ENCODE measurements around the gene DENND1A.

The DENND1A gene

DNA sequence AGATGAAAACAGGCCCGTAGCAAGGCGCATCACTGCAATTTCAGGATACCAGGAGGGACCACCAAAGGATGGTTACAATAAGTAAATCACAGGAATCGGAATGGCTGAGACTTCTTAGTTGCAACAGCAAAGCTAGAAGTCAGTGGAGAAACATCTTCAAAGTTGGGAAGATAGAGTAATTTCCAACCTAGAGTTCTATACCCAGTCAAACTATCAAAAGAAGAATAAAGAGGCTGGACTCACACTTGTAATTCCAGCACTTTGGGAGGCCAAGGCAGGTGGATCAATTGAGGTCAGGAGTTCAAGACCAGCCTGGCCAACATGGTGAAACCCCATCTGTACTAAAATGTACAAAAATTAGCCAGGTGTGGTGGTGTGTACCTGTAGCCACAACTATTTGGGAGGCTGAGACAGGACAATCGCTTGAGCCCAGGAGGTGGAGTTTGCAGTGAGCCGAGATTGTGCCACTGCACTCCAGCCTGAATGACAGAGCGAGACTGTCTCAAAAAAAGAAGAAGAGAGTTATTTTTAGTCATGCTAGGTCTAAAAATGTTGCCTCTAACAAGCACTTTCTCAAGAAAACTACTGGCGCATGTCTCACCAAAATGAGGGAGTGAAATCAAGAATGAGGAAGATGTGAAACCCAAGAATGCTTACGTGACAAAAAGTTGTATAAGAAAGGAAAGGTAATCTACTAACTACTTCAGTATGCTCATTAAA lies 267.7 kb downstream of the DENND1A start:
- TF ChIP-seq TAF1 (IDR thresholded peaks at IDR 0.05; ENCODE audit: borderline replicate concordance, insufficient read depth, low read length) (no peak), FOXP2 (optimal IDR thresholded peaks at IDR 0.05; ENCODE audit: borderline replicate concordance, extremely low read depth, extremely low read length, insufficient read depth) (no peak), POLR2AphosphoS5 (IDR thresholded peaks at IDR 0.05; ENCODE audit: low read depth, low read length) (no peak), SIN3A (IDR thresholded peaks at IDR 0.05; ENCODE audit: borderline replicate concordance, insufficient read depth, low read length) (no peak)
- TF ChIP-seq, protein P1, sequence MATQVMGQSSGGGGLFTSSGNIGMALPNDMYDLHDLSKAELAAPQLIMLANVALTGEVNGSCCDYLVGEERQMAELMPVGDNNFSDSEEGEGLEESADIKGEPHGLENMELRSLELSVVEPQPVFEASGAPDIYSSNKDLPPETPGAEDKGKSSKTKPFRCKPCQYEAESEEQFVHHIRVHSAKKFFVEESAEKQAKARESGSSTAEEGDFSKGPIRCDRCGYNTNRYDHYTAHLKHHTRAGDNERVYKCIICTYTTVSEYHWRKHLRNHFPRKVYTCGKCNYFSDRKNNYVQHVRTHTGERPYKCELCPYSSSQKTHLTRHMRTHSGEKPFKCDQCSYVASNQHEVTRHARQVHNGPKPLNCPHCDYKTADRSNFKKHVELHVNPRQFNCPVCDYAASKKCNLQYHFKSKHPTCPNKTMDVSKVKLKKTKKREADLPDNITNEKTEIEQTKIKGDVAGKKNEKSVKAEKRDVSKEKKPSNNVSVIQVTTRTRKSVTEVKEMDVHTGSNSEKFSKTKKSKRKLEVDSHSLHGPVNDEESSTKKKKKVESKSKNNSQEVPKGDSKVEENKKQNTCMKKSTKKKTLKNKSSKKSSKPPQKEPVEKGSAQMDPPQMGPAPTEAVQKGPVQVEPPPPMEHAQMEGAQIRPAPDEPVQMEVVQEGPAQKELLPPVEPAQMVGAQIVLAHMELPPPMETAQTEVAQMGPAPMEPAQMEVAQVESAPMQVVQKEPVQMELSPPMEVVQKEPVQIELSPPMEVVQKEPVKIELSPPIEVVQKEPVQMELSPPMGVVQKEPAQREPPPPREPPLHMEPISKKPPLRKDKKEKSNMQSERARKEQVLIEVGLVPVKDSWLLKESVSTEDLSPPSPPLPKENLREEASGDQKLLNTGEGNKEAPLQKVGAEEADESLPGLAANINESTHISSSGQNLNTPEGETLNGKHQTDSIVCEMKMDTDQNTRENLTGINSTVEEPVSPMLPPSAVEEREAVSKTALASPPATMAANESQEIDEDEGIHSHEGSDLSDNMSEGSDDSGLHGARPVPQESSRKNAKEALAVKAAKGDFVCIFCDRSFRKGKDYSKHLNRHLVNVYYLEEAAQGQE (IDR thresholded peaks at IDR 0.05; ENCODE audit: insufficient read depth in 1 of 2, low read depth in 2 of 2, low read length in 2 of 2): no peak

DNA sequence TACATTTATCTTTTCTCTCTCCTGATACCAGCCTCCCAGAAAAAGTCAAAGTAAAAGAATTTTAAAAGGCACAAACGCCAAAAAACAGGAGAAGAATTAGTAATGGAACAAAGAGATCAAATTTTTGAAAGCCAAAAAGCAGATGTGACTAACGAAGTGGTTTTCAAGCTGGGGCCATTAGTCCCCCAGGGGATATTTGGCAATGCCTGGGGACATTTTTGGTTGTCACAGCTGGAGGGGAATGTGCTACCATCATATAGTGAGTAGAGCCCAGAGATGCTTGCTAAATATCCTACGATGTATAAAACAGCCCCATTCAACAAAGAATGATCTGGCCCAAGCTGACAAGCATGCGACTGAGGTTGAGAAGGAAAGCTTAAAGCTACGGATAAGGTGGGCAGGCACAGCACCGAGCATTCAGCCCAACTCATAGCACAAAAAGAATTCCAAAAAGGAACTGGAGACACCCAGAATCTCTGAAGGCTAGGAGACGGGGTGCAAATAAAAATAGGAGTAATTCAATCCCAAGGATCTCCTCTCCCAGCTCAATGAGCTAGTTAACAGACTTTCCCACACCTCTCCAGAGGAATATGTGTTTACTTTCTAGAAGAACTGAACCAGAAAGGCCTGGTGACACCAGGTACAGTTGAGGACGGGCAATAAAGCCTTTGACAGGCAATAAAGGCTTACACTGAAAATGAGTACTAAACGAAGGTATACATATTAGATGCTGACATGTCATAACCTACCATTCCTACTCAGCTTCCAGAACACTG lies 269.0 kb downstream of the DENND1A start:
- TF ChIP-seq TAF1 (IDR thresholded peaks at IDR 0.05; ENCODE audit: borderline replicate concordance, insufficient read depth, low read length) (no peak), FOXP2 (optimal IDR thresholded peaks at IDR 0.05; ENCODE audit: borderline replicate concordance, extremely low read depth, extremely low read length, insufficient read depth) (no peak), SIN3A (IDR thresholded peaks at IDR 0.05; ENCODE audit: borderline replicate concordance, insufficient read depth, low read length) (no peak), POLR2AphosphoS5 (IDR thresholded peaks at IDR 0.05; ENCODE audit: low read depth, low read length) (no peak)
- TF ChIP-seq, protein P1 (IDR thresholded peaks at IDR 0.05; ENCODE audit: insufficient read depth in 1 of 2, low read depth in 2 of 2, low read length in 2 of 2): no peak

DNA sequence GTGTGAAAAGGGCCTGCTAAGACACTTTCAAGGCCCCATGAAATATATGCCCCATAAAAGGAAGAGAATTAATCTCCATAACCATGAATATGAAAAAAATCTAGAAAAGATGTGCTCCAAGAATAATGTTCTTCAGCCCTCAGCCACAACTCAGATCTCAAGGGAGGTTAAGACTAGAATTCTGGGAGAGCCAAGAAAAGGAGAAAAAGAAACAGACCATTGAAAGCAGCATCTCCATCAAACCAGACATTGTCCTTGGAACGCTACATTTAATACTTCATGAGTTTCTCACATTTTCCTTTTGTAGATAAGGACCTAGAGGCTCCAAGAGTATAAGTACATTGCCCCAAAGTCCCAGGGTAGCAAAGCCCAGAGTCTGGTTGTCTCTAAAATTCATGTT lies 270.6 kb downstream of the DENND1A start:
- TF ChIP-seq, protein P1 (IDR thresholded peaks at IDR 0.05; ENCODE audit: insufficient read depth in 1 of 2, low read depth in 2 of 2, low read length in 2 of 2): no peak
- TF ChIP-seq FOXP2 (optimal IDR thresholded peaks at IDR 0.05; ENCODE audit: borderline replicate concordance, extremely low read depth, extremely low read length, insufficient read depth): no peak
- no peak for TF ChIP-seq POLR2AphosphoS5 (IDR thresholded peaks at IDR 0.05; ENCODE audit: low read depth, low read length)
- no peak for TF ChIP-seq TAF1 (IDR thresholded peaks at IDR 0.05; ENCODE audit: borderline replicate concordance, insufficient read depth, low read length)
- no peak for TF ChIP-seq SIN3A (IDR thresholded peaks at IDR 0.05; ENCODE audit: borderline replicate concordance, insufficient read depth, low read length)

DNA sequence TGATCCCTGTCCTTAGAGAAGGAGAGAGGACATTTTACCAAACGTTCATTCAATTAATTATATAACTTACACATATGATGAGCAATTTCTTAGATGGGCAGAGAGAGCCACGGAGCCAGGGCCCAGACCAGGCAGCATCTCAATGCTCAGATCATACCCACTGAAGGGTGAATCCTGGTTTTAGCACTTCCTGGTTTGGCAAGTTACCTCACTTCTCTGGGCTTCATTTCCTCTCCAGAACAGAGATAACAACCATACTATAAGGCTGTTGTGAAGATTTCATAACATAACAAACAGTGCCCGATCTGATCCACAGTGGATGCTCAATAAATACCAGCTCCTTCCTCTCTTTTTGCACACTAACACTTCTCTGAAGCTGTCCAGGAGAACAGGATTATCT lies 271.1 kb downstream of the DENND1A start:
- TF ChIP-seq FOXP2 (optimal IDR thresholded peaks at IDR 0.05; ENCODE audit: borderline replicate concordance, extremely low read depth, extremely low read length, insufficient read depth) (no peak), SIN3A (IDR thresholded peaks at IDR 0.05; ENCODE audit: borderline replicate concordance, insufficient read depth, low read length) (no peak), TAF1 (IDR thresholded peaks at IDR 0.05; ENCODE audit: borderline replicate concordance, insufficient read depth, low read length) (no peak), POLR2AphosphoS5 (IDR thresholded peaks at IDR 0.05; ENCODE audit: low read depth, low read length) (no peak)
- TF ChIP-seq, protein P1 (IDR thresholded peaks at IDR 0.05; ENCODE audit: insufficient read depth in 1 of 2, low read depth in 2 of 2, low read length in 2 of 2): no peak

All from PFSK-1 (cell line).